Mucosa of rectum (tissue), 2 donors: ENCODE measurements around the gene RBM6.

Experiments
- H3K27ac ChIP-seq, 2 donors: one replicate each; pipeline ENCODE4 v1.7.0; 2013; ENCODE audit warnings: inconsistent platforms in 2 of 2, low read depth in 2 of 2, low read length in 2 of 2
- H3K27me3 ChIP-seq, 2 donors: one replicate each; pipeline ENCODE4 v1.7.0; 2013; ENCODE audit warnings: low read length in 2 of 2; ENCODE audit not compliant: control insufficient read depth in 2 of 2, insufficient read depth in 2 of 2
- H3K36me3 ChIP-seq, 2 donors: one replicate each; pipeline ENCODE4 v1.7.0; 2013; ENCODE audit warnings: low read length in 2 of 2; ENCODE audit not compliant: control insufficient read depth in 2 of 2, insufficient read depth in 2 of 2
- H3K4me1 ChIP-seq, 2 donors: one replicate each; pipeline ENCODE4 v1.7.0; 2013; ENCODE audit warnings: low read length in 2 of 2, mild to moderate bottlenecking in 1 of 2; ENCODE audit not compliant: control insufficient read depth in 2 of 2, insufficient read depth in 2 of 2
- H3K4me3 ChIP-seq, 2 donors: one replicate each; pipeline ENCODE4 v1.7.0; 2013; ENCODE audit warnings: low read length in 2 of 2
- H3K9ac ChIP-seq, 2 donors: one replicate each; pipeline ENCODE4 v1.7.0; 2013; ENCODE audit warnings: low read length in 2 of 2, low read depth in 1 of 2, mild to moderate bottlenecking in 1 of 2
- H3K9me3 ChIP-seq, 2 donors: one replicate each; pipeline ENCODE4 v1.7.0; 2013; ENCODE audit warnings: low read length in 2 of 2; ENCODE audit not compliant: control insufficient read depth in 2 of 2
- donor health status: healthy.
- donor health status: Normal muscosa, but diverticular disease.

The RBM6 gene

DNA sequence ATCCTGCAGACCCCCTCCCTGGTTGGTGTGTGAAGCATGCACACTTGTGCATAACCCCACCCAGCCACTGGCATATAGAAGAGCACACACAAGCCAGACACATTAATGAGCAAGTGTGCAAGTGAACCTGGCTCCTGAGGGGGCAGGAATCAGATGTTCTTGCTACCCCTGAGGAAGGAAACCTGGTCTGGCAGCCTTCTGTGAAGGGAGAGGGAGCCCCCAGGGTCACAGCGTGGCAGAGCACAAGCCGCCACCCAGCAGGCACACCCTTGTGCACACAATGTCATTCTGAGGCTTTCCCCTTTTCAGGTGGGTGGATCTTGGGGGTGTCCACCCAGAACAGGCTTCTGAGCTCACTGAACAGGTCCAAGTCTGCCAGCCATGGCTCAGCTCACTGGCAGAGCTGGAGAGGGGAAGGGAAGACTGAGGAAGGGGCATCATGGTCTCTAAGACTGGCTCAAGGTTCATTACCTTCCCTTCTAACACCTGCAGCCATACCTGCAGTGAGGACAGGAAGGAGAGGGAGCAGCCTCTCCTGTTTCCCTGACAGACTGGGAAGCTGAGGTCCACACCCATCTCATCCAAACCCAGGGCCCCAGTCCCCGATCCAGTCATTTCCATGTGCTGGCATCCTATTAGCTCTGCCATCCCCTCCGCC is 183.6 kb downstream of the RBM6 start:
- Histone ChIP-seq H3K36me3 (peaks cover 11 to 16% of the 10 kb centered on the region in 2 donors), H3K27ac (no peak overlapping the region), H3K27me3 (no peaks in the 10 kb centered on the region), H3K9me3 (no peaks in the 10 kb centered on the region), H3K4me1 (peaks cover 13 to 18% of the 10 kb centered on the region in 2 donors), H3K4me3 (no peak overlapping the region), H3K9ac (no peak overlapping the region)

DNA sequence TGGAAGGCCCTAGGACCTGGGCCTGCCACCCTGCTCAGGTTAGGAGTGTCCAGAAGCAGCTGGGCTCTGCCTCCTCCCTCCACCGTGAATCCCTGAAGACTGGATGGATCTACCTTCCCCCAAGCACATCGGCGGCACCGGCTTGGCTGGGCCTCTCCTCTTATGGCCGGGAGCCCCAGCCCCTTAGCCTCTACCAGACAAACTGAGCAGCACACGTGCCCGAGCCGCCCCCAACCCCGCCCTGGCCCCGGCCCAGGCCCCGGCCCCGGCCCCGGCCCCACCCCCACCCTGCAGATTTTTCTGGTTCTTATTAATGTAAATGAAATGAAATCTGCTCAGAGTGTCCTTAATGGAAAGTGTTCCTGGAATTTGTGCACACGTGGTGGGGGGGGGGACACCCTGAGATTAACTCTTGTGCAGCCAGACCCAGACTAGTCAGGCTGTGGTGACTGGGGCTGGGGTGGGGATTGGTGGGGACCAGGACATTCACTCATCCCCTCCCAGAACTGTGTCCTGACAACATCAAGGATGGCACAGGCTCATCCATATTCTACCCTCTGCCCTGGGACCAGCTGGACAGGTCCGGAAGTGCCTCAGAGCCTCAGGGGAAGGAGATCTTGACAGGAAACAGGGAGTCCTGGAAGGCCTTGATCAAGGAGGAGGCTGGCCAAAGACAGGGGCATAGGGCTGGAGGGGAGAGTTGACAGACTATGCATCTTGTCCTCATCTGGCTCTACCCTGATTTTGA is 184.3 kb downstream of the RBM6 start:
- H3K4me1 ChIP-seq: peaks cover 13 to 18% of the 10 kb centered on the region in 2 donors
- no peak overlapping the region for H3K27ac ChIP-seq

DNA sequence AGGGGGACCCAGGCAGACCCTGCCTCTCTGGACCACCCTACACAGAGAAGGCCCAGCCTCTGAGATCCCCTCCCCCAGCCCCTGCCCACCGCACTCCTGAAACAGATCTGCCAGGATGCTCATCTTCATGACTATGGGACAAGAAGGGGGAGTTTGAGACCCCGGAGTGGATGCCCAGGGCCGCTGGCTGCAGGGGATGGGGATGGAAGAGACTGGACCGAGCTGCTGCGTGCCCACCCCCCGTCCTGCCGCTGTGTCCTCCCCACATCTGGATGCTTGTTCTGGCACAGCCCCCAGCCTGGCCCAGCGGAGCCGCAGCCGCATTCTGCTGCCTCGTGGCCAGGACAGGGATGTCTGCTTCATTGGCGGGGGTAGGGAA is 184.8 kb downstream of the RBM6 start:
- Histone ChIP-seq H3K9ac (no peak overlapping the region), H3K4me3 (no peak overlapping the region), H3K27ac (no peak overlapping the region), H3K4me1 (peaks cover 13 to 18% of the 10 kb centered on the region in 2 donors), H3K36me3 (peaks cover 5 to 10% of the 10 kb centered on the region in 2 donors), H3K9me3 (no peaks in the 10 kb centered on the region), H3K27me3 (no peaks in the 10 kb centered on the region)

More for the DNA sequence above, 184.3 kb downstream of the RBM6 start:
- Histone ChIP-seq H3K4me3 (no peak overlapping the region), H3K9ac (no peak overlapping the region), H3K9me3 (no peaks in the 10 kb centered on the region), H3K27me3 (no peaks in the 10 kb centered on the region), H3K36me3 (peaks cover 8 to 11% of the 10 kb centered on the region in 2 donors)

DNA sequence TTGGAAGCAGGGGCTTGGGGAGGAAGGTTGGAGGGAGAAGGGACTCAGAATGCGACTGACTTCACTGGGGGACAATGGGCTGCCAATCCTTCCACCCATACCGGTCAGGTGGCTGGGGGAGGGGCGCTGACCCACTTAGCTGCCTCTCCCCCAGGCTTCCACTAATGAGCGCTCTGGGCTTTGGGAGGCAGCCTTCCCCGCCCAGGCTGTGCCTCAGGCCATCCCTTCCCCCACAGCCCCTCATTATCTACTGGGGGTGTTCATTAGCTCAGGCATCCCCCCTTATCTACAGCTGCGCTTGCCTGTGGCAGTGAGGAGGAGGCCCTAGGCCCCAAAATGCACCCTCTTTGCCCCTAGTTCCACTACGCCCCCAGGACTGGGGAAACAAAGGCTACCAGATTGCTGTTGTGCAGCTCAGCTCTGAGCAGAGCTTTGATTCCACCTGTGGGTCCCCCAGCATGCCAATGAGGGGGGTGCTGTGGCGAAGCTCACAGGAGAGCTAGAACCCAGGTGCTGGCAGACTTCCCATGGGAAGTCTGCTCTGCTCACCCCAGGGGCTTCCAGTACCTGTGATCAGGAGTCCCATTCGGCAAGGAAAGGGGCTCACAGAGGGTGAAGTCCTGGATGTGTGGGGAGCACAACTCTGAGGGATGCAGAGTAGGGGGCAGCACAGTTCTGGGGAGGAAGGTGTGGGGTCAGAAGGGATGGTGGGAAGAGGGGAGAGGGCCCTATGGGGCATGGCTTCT is 185.8 kb downstream of the RBM6 start:
- Histone ChIP-seq H3K36me3 (peaks cover 0 to 2% of the 10 kb centered on the region in 2 donors), H3K4me3 (no peak overlapping the region), H3K27ac (no peak overlapping the region), H3K27me3 (no peaks in the 10 kb centered on the region), H3K9ac (no peak overlapping the region), H3K4me1 (peaks cover 13 to 18% of the 10 kb centered on the region in 2 donors), H3K9me3 (no peaks in the 10 kb centered on the region)

DNA sequence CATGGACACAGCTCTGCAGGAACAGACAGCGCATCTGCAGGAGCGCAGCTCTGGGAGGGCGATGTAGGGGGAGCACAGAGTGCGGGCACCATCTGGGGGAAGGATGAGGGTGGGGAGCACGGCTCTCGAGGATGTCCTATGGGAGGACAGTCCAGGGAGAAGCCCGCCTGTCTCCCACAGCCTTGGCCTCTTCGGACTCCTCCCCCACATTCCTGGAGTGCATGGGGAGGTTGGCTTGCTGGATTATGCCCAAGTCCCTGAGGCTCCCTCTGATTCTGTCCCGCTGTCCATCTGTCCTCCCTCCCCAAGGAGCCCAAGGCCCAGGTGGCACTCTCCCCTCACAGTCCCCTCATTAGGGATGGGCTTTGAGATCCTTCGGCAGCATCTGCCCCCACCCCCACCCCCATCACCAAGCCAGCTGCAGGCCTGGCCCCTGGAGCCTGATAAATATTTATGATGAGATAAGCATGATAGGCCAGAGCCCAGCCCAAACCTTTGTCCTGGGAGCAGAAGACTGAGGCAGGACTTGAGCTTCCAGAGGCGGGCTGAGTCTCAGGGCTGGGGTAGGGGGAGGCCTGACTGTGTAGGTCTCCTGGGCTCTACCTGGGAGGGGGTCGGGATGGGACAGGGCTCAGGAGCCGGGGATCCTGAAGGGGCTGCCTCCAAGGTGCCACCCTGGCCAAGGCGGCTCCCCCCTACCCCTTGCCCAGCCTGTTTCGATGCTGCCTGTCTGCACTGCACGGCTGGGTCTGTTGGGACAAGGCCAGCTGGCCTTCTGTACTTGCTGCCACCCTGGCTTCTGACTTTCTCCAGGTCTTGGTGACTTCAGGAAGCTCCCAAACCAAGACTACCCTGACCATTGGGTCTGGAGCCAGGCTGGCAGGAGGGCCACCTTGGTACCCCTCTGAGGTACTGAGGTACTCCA is 186.6 kb downstream of the RBM6 start:
- no peaks in the 10 kb centered on the region for H3K9me3 ChIP-seq
- no peak overlapping the region for H3K27ac ChIP-seq
- H3K36me3 ChIP-seq: no peaks in the 10 kb centered on the region
- H3K27me3 ChIP-seq: no peaks in the 10 kb centered on the region
- H3K4me3 ChIP-seq: no peak overlapping the region
- peaks cover 13 to 18% of the 10 kb centered on the region in 2 donors for H3K4me1 ChIP-seq
- H3K9ac ChIP-seq: no peak overlapping the region
